GM21515 (cell line): Measurements from ENCODE around the gene USP36.

Source experiments
- ATAC-seq: cut with Tn5 transposase; IDR thresholded peaks from one replicate; pipeline ENCODE4 v1.9.1; 2021; ENCODE audit not compliant: unreplicated experiment

USP36 gene

DNA sequence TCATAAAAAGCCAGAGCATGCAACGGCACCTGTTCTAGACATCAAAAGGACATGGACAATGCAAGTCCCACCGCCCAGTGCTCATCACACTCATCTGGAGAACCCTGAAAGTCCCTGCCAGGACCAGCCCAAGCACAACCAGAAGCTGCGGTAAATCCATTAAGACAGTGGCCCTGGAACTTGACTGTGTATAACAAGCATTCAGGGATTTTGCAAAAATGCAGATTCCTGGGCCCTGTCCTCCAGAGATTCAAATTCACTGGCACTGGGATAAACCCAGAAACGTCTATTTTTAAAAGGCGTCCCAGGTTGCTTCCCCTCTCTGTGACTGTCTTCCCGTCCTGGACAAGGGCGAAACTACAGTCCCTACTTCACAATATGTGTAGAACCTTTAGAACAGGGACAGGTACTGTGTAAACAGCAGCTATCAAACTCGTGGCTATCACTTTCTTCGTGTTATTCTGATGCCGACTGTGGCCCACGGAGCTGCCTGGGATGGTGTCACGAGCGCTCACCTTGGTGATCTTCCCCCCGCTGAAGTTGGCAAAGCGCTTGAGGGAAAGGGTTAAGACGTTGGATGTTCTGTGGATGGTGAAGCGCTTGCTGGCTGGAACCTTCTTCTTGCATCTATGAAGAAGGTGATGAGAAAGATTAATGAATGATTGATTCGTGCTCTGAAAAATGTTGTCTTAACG is 22.3 kb downstream of the USP36 start:
- no peak for ATAC-seq

DNA sequence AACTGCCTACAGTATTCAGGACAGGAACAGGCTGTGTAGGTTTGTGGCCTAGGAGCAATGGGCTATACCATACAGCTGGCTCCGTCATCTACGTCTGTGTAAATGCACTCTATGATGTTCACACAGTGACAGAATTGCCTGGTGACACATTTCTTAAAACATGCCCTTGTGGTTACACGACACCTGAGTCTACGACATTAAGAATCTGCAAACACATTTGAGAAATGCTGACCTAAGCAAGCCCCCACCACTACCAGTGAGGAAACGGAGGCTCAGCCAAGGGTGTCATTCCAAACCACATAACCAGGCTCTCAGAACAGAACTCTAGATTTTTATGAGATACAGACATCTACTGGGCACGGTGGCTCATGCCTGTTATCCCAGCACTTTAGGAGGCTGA is 23.5 kb downstream of the USP36 start:
- ATAC-seq: no peak

- ATAC-seq: no peak
These were observed 24.9 kb downstream of the USP36 start for GRCh38 chr17:78815696-78816095.

GRCh38 chr17:78812855-78813254 is 27.8 kb downstream of the USP36 start:
- ATAC-seq: no peak

DNA sequence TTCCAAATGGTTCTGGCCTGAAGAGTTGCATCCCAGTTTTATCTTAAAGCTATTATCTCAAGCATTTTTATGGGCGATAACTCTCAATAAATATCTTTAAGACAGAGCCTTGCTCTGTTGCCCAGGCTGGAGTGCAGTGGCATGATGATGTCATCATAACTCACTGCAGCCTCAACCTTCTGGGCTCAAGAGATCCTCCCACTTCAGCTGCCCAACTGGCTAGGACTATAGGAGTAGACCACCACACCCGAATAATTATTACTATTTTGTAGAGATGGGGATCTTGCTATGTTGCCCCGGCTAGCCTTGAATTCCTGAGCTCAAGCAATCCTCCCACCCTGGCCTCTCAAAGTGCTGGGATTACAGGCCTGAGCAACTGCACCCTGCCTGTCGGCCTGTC is 32.5 kb downstream of the USP36 start:
- ATAC-seq: no peak

- ATAC-seq: no peak
These were observed 34.2 kb downstream of the USP36 start for GRCh38 chr17:78806451-78806850.

DNA sequence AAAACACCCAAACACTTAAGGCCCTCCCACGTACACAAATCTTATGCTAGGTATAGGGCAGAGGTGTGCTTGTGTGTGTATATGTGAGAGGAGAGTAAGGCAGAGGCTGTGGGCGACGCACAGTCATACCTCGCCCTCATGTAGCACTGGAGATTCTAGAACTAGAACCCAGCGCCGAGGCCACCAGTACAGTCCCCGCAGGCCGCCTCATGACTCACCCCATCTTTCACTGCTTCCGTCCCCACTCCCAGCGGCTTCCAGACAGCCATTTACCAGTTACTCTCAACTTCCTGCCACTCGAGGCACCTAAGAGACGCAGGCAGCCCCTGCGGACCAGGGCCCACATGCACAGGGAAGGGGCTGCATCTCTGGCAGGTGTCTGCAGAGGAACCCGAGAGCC is 35.3 kb downstream of the USP36 start:
- no peak for ATAC-seq

- ATAC-seq: no peak
These were observed 35.8 kb downstream of the USP36 start for GRCh38 chr17:78804777-78805176.

GRCh38 chr17:78803186-78803845 is 37.3 kb downstream of the USP36 start:
- ATAC-seq: no peak

DNA sequence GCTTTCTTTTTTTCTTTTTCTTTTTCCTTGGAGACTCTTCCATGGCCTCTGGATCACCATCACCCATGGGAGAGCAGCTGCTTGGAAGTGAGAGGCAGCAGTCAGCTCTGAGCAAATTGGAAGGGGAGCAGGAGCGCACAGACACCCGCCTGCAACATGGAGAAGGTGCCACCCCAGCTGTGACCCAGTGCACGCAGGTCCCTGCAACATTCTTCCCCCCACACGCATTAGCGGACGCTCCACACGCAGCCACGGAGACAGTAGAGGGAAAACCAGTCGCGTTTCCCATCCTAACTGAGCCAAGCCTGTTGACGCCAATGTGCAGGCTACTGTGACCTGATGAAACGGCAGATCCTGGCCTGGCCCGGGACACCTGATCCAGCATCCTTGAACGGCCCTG is 38.2 kb downstream of the USP36 start:
- no peak for ATAC-seq

DNA sequence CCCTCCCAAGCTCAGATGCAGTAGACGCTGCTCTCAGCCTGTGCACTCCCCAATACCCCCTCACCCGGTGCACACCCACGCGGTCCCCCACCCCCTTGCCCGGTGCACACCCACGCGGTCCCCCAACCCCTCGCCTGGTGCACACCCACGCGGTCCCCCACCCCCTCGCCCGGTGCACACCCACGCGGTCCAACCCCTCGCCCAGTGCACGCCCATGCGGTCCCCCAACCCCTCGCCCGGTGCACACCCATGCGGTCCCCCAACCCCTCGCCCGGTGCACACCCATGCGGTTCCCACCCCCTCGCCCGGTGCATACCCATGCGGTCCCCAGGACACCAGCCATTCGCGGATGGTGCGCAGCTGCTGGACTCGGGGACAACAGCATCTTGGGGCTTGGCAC is 38.6 kb downstream of the USP36 start:
- no peak for ATAC-seq

- no peak for ATAC-seq
These were observed 40.3 kb downstream of the USP36 start for GRCh38 chr17:78800132-78800931.

DNA sequence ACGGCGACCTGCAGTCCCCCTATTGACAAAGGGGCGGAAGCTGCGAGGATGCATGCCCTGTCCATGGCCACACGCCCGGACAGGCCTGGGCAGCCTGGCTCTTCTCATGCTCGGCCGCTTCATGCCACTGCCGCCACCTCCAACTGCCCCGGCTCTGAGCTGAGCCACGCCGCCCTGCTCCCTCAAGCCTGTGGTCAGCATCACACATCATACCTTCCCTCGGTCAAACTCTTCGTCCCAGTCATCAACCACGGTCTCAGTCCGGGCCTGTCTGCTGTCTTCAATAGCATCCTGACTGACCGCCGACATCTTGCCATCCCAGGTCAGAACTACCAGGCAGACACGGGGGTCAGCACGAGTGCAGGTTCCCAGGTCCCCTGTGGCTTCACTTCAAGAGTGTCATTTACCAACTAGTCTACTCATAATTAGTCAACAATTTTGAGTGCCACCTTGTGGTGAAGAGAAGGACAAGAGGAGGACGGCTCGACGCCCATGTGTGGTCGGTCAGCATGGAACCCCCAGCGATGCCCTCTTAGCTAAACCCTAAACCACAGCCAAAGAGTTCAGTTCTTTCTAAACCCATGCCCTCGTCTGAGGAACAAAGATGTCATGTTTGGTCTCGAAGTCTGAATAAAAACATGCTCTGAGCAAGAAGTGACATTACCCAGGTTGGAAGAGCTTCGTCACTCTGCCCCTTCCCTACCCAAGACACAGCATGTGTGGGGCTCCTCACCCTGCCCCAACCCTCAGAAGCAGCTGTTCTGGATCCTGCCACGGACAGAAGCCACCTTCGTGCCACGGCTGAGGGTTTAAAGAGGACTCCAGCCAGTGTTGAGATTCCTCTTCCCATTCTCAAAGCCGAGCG is 41.7 kb downstream of the USP36 start:
- no peak for ATAC-seq

GRCh38 chr17:78797691-78798585 is 42.7 kb downstream of the USP36 start:
- ATAC-seq: no peak

GRCh38 chr17:78797213-78797612 is 43.4 kb downstream of the USP36 start:
- ATAC-seq: no peak

DNA sequence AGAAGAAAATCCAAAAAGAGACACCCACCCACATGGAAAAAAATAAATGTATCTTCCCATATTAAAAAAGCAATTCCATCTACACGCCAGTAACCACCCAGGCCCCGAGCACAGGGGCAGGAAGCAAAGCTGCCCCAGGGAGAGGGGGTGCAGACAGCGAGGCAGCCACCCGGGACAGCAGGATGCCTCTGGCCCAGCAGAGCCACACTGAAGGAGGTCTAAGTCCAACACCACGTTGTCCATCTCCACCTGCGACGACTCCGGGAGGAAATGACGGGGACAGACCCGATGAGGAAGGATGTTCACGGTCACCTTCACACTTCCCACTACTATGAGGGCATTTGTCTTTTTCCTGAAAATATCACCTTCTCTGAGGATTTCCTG is 44.1 kb downstream of the USP36 start:
- ATAC-seq: no peak

GRCh38 chr17:78795861-78796516 is 44.6 kb downstream of the USP36 start:
- no peak for ATAC-seq

GRCh38 chr17:78794864-78795640 is 45.6 kb downstream of the USP36 start:
- ATAC-seq: no peak

DNA sequence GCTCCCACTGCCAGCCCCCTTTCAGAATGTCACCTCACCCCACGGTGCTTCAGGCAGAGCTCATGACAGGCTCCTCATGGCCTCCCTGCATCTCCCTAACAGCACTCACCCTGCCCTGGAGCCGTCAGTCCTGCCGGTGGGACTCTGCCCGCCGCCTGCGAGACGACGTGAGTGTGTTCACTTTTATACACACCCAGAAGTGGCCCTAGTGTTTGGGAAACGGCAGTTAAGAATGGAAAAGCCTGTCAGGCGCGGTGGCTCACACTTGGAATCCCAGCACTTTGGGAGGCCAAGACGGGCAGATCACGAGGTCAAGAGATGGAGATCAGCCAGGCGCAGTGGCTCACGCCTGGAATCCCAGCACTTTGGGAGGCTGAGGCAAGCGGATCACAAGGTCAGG is 46.2 kb downstream of the USP36 start:
- ATAC-seq: no peak
